ENCODE results near the gene SH3BP1.

- TF ChIP-seq ETV6 (CRISPR knock-in tag; IDR thresholded peaks at IDR 0.05) (no peak), AFF4 (CRISPR knock-in tag; IDR thresholded peaks at IDR 0.05; ENCODE audit: borderline replicate concordance) (no peak), JUN (CRISPR knock-in tag; IDR thresholded peaks at IDR 0.05) (no peak)
These were observed 40.9 kb downstream of the SH3BP1 start for GRCh38 chr22:37680191-37680851.

All from WTC11 (cell line).